IPS-NIHi11 (cell line): Measurements from ENCODE around the gene SGK2.
A peak's percentile ranks its signal among the peaks of the same experiment; 100 is the strongest.

ENCODE experiments used
- DNase-seq: peaks from one replicate; pipeline ENCODE4 v3.0.0; 2012; ENCODE audit warnings: mixed read lengths, low spot score

The SGK2 gene

GRCh38 chr20:43536041-43536816 is 22.6 kb upstream of the SGK2 start:
- no peak for DNase-seq

DNA sequence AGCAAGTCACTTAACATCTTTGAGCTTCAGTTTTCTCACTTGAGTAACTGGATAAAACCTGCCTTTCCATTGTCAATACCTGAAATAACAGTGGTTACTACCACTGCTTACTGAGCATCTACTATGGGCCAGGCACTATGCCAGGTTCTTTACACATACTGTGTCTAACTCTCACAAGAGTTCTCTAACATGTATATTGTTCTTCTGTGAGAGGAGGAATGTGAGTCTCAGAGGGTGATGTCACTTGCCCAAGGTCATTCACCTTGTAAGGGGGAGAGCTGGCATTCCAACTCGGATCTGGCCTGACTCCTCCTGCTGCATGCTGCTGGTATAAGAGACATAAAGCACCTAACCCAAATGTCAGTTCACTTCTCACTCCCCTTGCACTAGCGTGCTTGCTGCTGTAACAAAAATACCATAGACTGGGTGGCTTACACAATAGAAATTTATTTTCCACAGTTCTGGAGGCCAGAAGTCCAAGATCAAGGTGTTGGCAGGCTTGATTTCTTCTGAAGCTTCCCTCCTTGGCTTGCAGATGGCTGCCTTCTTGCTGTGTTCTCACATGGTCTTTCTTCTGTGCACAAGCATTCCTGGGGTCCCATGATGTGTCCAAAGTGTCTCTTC is 21.9 kb upstream of the SGK2 start:
- DNase-seq = no peak

DNA sequence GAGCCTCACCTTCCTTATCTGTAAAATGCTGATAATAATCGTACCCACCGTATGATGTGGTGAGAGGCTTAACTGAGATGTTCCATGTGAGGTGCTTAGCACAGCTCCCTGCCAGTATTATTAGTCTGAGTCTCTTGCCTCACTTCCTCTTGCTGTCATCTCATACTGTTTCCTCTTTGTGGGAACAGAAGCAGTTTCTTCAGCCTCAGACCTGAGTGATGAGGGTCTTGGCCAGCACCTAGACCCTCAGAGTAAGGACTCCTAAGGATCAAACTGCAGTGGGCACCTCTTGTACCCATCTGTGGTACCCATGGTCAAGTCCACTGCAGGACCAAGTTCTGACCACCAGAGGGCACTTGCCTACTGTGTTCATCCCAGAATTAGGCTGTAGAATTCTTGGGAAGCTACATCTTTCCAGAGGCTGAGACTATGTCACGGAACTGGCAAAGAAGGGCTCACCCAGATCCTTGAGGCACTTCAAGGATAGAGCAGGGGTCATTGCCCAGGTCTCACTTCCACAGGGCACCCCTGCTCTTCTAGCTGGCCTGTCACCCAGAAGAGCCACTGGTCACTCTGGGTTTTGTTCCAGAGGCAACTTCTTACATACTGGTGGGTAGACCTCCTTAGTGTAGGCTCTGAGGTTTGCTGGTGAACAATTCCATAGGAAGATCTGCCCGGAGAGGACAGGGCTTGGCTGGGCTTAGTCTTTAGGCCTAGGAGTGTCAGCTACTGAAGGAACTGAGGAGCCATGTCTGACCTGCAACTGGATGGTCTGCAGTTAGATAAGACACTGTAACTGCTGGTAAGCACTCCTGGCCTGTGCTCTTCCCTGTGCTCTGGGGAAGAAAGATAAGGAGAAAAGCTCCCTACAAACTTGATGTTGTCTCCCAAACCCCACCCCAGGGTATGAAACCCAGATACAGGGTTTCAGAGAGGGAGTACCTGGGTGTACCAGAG is 20.6 kb upstream of the SGK2 start:
- DNase-seq = peak; percentile 73

- no peak for DNase-seq
Observed at GRCh38 chr20:43538878-43539700, 19.7 kb upstream of the SGK2 start.

DNA sequence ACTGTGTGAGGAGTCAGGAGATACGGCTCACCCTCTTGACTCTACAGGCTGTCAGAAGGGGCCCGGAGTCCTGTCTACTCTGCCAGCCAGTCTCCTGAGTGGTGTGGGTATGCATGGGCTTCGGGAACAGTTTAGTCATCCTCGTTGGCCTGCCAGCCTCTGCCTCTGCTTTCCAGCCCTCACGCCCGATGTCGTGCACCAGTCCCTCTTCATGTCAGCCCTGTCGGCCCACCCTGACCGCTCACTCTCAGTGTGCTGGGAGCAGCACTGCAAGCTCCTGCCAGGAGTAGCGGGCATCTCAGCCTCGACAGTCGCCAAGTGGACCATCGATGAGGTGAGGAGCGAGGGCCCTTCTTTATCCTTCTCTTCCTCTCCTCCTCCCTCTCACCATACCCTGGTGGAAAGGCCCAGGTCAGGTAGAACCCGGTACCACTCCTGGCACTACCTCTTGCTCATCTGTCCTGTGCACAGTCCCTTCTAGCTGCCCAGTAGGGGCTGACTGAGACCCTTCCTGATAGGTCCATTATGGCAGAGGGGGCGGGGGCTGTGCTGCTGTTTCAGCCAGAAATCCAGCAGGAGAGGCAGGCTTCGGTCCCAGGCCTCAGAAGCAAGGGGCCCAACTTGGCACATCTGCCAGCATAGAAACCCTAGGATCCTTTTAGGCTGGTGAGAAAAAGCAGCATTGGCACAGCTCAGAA is 18.7 kb upstream of the SGK2 start:
- DNase-seq = no peak

GRCh38 chr20:43540673-43541060 is 18.2 kb upstream of the SGK2 start:
- DNase-seq = no peak

DNA sequence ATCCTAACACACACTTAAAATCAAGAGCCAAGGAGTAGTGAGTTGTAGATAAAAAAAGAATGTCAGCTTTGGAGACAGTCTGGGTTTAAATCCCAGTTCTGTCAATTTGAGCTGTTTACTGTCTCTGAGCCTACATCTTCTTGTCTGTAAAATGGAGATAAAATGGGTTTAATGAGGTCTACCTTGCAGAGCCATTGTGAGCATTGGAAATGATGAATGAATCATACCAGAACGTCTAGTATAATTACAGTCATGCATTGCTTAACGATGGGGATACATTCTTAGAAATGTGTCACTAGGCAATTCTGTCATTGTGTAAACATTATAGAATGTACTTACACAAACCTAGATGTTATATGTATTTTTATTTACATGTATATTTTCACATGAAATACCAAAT is 17.6 kb upstream of the SGK2 start:
- DNase-seq = no peak

GRCh38 chr20:43542161-43542560 is 16.7 kb upstream of the SGK2 start:
- DNase-seq = no peak

GRCh38 chr20:43542674-43543073 is 16.2 kb upstream of the SGK2 start:
- DNase-seq = no peak

- DNase-seq = no peak
Observed at GRCh38 chr20:43543138-43543537, 15.7 kb upstream of the SGK2 start.

DNA sequence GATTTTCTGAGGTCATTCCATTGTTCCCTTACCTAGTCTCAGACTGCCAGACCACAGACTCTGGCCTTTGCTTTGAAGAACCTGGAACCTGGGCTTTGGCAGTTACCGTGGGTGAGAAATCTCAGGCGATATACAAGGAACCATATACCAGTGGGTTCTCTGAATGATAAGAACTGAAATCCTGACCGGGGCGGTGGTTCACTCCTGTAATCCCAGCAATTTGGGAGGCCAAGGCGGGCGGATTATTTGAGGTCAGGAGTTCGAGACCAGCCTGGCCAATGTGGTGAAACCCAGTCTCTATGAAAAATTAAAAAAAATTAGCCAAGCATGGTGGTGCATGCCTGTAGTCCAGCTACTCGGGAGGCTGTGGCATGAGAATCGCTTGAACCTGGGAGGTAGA is 14.3 kb upstream of the SGK2 start:
- DNase-seq = no peak

GRCh38 chr20:43545837-43546578 is 12.8 kb upstream of the SGK2 start:
- DNase-seq = no peak

GRCh38 chr20:43548273-43548880 is 10.4 kb upstream of the SGK2 start:
- no peak for DNase-seq

DNA sequence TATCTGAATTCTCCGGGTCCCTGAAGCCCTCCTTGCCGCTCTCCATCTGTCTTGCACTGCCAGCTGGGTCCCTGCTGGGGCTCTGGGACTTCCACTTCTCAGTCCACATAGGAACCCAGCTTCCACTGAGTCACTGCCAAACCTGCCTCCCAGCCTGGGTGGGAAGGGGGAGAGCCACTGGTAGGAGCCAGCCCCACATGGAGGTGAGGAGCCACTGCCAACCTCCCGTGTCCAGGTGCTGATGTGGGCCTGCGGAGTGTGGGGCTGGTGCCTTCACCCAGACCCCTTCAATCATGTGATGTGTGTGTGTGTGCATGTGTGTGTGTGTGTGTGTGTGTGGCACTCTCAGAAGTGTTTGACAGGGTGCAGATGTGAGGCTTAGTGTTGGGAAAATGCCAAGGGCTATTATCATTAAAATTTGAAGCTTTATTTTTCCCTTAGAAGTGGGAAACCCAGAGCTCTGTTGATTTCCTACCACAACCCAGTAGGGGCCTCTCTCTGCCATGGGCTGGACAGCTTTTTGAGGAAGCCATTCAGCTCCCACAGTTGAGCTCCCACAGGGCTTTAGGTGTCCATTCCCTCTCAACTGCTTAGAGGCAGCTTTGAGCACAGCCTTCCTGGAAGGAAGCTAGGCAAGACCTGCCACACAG is 9.3 kb upstream of the SGK2 start:
- DNase-seq = no peak

DNA sequence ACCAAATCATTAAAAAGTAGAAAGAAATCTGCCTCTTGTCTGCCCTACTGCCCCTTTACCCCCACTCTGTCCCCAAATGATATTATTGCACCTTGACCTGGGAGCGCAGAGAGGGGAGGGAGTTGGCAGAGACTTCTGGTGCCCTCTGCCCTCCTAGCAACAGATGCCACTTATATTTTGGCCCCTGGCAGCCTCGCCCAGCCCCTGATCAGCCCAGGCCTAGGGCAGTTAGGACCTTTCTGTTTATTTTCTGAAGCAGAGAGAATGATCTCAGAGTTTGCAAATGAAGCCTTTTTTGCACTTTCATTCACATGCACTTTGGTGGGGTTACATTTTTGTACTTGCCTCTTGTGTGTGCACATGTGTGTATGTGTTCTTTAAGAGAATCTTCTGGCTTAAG is 8.4 kb upstream of the SGK2 start:
- no peak for DNase-seq

- DNase-seq = no peak
Observed at GRCh38 chr20:43554369-43554768, 4.5 kb upstream of the SGK2 start.

- DNase-seq = no peak
Observed at GRCh38 chr20:43559147-43559987, 540 bp downstream of the SGK2 start.

DNA sequence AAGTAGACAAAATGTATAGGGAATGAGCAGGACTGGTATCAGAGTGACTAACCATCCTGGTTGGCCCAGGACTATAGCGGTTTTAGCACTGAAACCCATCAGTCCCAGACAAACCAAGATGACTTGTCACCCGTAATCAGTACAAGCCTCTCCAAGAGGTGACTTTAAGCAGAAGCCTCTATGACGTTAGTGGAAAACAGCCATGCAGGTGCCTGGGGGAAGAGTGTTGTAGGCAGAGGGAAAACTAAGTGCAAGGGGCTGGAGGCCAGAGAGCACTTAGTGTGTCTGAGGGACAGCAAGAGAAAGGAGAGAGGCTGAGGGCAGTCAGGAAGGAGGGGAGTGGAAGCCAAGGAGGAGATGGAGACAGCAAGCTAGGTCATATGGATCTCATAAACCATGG is 2.1 kb downstream of the SGK2 start:
- DNase-seq = no peak

GRCh38 chr20:43563429-43563828 is 4.6 kb downstream of the SGK2 start:
- DNase-seq = no peak
